ENCODE data around the gene ABCF3. TPM values are rescaled to one million over a fixed set of nuclear protein-coding genes. Genes with fewer than 3 reads are reported as not detected.
A peak's percentile ranks its signal among the peaks of the same experiment; 100 is the strongest.

ABCF3 gene
- total RNA-seq, 1 experiment from 2014 or later, result 63.6 TPM

DNA sequence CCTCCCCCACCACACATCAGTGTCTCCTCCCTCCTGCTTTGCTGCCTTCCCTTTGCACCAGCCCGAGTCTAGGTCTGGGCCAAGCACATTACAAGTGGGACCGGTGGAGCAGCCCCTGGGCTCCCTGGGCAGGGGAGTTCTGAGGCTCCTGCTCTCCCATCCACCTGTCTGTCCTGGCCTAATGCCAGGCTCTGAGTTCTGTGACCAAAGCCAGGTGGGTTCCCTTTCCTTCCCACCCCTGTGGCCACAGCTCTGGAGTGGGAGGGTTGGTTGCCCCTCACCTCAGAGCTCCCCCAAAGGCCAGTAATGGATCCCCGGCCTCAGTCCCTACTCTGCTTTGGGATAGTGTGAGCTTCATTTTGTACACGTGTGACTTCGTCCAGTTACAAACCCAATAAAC lies 2.3 kb upstream of the ABCF3 start (continued):
- TF ChIP-seq, protein P1, sequence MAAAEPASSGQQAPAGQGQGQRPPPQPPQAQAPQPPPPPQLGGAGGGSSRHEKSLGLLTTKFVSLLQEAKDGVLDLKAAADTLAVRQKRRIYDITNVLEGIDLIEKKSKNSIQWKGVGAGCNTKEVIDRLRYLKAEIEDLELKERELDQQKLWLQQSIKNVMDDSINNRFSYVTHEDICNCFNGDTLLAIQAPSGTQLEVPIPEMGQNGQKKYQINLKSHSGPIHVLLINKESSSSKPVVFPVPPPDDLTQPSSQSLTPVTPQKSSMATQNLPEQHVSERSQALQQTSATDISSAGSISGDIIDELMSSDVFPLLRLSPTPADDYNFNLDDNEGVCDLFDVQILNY (CRISPR knock-in tag; IDR thresholded peaks at IDR 0.05), result no peak
- TF ChIP-seq ZNF423 (CRISPR knock-in tag; IDR thresholded peaks at IDR 0.05) (no peak), CREM (CRISPR knock-in tag; IDR thresholded peaks at IDR 0.05) (no peak), NFYB (CRISPR knock-in tag; conservative IDR thresholded peaks at IDR 0.05; ENCODE audit: low read depth) (no peak), RORB (CRISPR knock-in tag; IDR thresholded peaks at IDR 0.05) (no peak)

DNA sequence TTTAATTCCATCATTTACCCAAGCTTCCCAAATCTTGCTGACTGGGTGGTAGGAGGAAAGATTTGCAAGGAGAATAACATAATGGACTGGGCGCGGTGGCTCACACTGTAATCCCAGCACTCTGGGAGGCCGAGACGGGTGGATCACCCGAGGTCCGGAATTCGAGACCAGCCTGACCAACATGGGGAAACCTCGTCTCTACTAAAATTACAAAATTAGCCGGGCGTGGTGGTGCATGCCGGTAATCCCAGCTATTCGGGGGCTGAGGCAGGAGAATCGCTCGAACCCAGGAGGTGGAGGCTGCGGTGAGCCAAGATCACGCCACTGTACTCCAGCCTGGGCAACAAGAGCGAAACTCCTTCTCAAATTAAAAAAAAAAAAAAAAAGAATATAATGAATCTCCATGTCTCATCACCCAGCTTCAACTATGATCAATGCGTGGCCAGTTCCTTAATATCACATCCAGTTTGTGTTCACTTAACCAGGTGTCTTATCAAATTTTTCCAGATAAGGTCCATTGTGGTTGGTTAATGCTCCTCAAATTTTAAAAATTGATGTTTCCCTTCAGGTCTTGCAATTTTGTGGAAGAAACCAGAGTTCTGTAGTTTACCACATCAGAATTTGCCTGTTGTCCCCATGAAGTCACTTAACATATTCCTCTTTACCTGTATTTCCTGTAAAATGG lies 1.3 kb upstream of the ABCF3 start:
- ATAC-seq, result no peak
- Mint-ChIP-seq H3K4me3 (peak overlapping the region; percentile 81), H3K9me3 (no peaks in the 10 kb centered on the region), H3K27ac (peak overlapping the region; percentile 97), H3K4me1 (peaks cover 23% of the 10 kb centered on the region), H3K27me3 (ENCODE audit: low read depth) (no peaks in the 10 kb centered on the region), H3K36me3 (peaks cover 70% of the 10 kb centered on the region)
- CTCF ChIA-PET, result interaction anchor here (1.0 to 2.0 kb wide), 6 partner anchors 20 to 281 kb away, joined by 3 to 7 read pairs (median 4); partner anchors contain the start of gene EEF1AKMT4
- DNase-seq (ENCODE audit: low spot score), result no peak
- POLR2A ChIA-PET, result no interaction called here
- TF ChIP-seq KAT7 (CRISPR knock-in tag; IDR thresholded peaks at IDR 0.05; ENCODE audit: borderline replicate concordance) (no peak), ATF1 (CRISPR knock-in tag; IDR thresholded peaks at IDR 0.05) (no peak), RORB (CRISPR knock-in tag; IDR thresholded peaks at IDR 0.05) (no peak), ZNF232 (CRISPR knock-in tag; IDR thresholded peaks at IDR 0.05) (no peak), TEAD4 (CRISPR knock-in tag; IDR thresholded peaks at IDR 0.05) (no peak), ETV6 (CRISPR knock-in tag; IDR thresholded peaks at IDR 0.05) (no peak), TP53 (CRISPR knock-in tag; IDR thresholded peaks at IDR 0.05) (no peak), MXD4 (CRISPR knock-in tag; IDR thresholded peaks at IDR 0.05; ENCODE audit: borderline replicate concordance) (no peak), ZNF121 (CRISPR knock-in tag; IDR thresholded peaks at IDR 0.05) (no peak), NR3C1 (CRISPR knock-in tag; conservative IDR thresholded peaks at IDR 0.05; ENCODE audit: low read depth) (no peak), HMGA2 (CRISPR knock-in tag; IDR thresholded peaks at IDR 0.05) (no peak)
- TF ChIP-seq, protein P2, sequence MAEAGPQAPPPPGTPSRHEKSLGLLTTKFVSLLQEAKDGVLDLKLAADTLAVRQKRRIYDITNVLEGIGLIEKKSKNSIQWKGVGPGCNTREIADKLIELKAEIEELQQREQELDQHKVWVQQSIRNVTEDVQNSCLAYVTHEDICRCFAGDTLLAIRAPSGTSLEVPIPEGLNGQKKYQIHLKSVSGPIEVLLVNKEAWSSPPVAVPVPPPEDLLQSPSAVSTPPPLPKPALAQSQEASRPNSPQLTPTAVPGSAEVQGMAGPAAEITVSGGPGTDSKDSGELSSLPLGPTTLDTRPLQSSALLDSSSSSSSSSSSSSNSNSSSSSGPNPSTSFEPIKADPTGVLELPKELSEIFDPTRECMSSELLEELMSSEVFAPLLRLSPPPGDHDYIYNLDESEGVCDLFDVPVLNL (CRISPR knock-in tag; IDR thresholded peaks at IDR 0.05; ENCODE audit: borderline replicate concordance, low read depth), result no peak
- TF ChIP-seq, protein P3, sequence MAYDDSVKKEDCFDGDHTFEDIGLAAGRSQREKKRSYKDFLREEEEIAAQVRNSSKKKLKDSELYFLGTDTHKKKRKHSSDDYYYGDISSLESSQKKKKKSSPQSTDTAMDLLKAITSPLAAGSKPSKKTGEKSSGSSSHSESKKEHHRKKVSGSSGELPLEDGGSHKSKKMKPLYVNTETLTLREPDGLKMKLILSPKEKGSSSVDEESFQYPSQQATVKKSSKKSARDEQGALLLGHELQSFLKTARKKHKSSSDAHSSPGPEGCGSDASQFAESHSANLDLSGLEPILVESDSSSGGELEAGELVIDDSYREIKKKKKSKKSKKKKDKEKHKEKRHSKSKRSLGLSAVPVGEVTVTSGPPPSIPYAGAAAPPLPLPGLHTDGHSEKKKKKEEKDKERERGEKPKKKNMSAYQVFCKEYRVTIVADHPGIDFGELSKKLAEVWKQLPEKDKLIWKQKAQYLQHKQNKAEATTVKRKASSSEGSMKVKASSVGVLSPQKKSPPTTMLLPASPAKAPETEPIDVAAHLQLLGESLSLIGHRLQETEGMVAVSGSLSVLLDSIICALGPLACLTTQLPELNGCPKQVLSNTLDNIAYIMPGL (CRISPR knock-in tag; IDR thresholded peaks at IDR 0.05), result no peak
- TF ChIP-seq, protein P4, sequence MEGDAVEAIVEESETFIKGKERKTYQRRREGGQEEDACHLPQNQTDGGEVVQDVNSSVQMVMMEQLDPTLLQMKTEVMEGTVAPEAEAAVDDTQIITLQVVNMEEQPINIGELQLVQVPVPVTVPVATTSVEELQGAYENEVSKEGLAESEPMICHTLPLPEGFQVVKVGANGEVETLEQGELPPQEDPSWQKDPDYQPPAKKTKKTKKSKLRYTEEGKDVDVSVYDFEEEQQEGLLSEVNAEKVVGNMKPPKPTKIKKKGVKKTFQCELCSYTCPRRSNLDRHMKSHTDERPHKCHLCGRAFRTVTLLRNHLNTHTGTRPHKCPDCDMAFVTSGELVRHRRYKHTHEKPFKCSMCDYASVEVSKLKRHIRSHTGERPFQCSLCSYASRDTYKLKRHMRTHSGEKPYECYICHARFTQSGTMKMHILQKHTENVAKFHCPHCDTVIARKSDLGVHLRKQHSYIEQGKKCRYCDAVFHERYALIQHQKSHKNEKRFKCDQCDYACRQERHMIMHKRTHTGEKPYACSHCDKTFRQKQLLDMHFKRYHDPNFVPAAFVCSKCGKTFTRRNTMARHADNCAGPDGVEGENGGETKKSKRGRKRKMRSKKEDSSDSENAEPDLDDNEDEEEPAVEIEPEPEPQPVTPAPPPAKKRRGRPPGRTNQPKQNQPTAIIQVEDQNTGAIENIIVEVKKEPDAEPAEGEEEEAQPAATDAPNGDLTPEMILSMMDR (IDR thresholded peaks at IDR 0.05), result no peak
- TF ChIP-seq, protein P5, sequence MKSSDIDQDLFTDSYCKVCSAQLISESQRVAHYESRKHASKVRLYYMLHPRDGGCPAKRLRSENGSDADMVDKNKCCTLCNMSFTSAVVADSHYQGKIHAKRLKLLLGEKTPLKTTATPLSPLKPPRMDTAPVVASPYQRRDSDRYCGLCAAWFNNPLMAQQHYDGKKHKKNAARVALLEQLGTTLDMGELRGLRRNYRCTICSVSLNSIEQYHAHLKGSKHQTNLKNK (CRISPR knock-in tag; IDR thresholded peaks at IDR 0.05), result no peak
- TF ChIP-seq, protein P6, sequence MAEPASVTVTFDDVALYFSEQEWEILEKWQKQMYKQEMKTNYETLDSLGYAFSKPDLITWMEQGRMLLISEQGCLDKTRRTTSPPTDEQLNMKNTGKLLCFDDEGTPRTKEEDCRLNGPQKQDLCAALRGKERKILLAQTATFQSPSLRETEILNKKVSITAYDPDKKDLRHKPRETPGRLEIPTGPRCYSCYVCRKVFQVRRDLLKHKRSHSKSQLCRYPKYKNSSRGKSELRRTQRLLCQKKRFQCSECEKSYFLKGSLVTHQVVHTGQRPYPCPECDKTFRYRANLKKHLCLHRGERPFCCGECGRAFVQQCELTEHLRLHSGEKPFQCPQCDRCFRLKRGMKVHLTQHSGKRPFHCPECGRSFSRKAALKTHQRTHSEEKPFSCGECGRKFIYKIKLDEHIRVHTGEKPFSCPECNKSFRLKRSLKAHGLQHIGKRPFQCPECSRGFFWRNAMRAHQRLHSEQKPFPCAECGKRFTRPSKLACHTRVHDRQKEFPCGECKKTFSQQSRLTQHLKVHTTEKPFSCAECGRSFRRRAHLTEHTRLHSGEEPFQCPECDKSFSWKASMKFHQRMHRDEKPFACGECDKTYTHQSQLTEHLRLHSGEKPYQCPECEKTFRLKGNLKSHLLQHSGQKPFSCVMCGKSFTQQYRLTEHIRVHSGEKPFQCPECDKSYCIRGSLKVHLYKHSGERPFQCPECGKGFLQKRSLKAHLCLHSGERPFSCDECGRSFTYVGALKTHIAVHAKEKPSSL (CRISPR knock-in tag; conservative IDR thresholded peaks at IDR 0.05), result no peak
- TF ChIP-seq, protein P7, sequence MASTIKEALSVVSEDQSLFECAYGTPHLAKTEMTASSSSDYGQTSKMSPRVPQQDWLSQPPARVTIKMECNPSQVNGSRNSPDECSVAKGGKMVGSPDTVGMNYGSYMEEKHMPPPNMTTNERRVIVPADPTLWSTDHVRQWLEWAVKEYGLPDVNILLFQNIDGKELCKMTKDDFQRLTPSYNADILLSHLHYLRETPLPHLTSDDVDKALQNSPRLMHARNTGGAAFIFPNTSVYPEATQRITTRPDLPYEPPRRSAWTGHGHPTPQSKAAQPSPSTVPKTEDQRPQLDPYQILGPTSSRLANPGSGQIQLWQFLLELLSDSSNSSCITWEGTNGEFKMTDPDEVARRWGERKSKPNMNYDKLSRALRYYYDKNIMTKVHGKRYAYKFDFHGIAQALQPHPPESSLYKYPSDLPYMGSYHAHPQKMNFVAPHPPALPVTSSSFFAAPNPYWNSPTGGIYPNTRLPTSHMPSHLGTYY (CRISPR knock-in tag; IDR thresholded peaks at IDR 0.05), result no peak
- TF ChIP-seq, protein P8, sequence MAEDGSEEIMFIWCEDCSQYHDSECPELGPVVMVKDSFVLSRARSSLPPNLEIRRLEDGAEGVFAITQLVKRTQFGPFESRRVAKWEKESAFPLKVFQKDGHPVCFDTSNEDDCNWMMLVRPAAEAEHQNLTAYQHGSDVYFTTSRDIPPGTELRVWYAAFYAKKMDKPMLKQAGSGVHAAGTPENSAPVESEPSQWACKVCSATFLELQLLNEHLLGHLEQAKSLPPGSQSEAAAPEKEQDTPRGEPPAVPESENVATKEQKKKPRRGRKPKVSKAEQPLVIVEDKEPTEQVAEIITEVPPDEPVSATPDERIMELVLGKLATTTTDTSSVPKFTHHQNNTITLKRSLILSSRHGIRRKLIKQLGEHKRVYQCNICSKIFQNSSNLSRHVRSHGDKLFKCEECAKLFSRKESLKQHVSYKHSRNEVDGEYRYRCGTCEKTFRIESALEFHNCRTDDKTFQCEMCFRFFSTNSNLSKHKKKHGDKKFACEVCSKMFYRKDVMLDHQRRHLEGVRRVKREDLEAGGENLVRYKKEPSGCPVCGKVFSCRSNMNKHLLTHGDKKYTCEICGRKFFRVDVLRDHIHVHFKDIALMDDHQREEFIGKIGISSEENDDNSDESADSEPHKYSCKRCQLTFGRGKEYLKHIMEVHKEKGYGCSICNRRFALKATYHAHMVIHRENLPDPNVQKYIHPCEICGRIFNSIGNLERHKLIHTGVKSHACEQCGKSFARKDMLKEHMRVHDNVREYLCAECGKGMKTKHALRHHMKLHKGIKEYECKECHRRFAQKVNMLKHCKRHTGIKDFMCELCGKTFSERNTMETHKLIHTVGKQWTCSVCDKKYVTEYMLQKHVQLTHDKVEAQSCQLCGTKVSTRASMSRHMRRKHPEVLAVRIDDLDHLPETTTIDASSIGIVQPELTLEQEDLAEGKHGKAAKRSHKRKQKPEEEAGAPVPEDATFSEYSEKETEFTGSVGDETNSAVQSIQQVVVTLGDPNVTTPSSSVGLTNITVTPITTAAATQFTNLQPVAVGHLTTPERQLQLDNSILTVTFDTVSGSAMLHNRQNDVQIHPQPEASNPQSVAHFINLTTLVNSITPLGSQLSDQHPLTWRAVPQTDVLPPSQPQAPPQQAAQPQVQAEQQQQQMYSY (CRISPR knock-in tag; IDR thresholded peaks at IDR 0.05), result no peak
- TF ChIP-seq, protein P9, sequence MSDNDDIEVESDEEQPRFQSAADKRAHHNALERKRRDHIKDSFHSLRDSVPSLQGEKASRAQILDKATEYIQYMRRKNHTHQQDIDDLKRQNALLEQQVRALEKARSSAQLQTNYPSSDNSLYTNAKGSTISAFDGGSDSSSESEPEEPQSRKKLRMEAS (CRISPR knock-in tag; IDR thresholded peaks at IDR 0.05), result no peak

All from WTC11 (cell line).